NB4 (cell line): ENCODE measurements around the gene THOC5.

ENCODE experiments used
- POLR2A ChIP-seq: IDR thresholded peaks from 2 replicates; pipeline ENCODE4 v1.6.1; 2011; ENCODE audit warnings: mild to moderate bottlenecking; ENCODE audit not compliant: insufficient read length; ENCODE audit errors: extremely low read depth
- TF ChIP-seq, protein P1 (sequence below): IDR thresholded peaks from one replicate; pipeline ENCODE4 v1.5.1; 2012; ENCODE audit warnings: low read depth, low read length

GRCh38 chr22:29491012-29491411 lies 62.5 kb downstream of the THOC5 start:
- TF ChIP-seq, protein P1, sequence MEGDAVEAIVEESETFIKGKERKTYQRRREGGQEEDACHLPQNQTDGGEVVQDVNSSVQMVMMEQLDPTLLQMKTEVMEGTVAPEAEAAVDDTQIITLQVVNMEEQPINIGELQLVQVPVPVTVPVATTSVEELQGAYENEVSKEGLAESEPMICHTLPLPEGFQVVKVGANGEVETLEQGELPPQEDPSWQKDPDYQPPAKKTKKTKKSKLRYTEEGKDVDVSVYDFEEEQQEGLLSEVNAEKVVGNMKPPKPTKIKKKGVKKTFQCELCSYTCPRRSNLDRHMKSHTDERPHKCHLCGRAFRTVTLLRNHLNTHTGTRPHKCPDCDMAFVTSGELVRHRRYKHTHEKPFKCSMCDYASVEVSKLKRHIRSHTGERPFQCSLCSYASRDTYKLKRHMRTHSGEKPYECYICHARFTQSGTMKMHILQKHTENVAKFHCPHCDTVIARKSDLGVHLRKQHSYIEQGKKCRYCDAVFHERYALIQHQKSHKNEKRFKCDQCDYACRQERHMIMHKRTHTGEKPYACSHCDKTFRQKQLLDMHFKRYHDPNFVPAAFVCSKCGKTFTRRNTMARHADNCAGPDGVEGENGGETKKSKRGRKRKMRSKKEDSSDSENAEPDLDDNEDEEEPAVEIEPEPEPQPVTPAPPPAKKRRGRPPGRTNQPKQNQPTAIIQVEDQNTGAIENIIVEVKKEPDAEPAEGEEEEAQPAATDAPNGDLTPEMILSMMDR: no peak
- no peak for TF ChIP-seq POLR2A
